ENCODE results near the gene OPCML. TPM values are rescaled to one million over a fixed set of nuclear protein-coding genes. Genes with fewer than 3 reads are reported as not detected.

OPCML gene
- total RNA-seq, 1 experiment from 2014 or later, result not detected

DNA sequence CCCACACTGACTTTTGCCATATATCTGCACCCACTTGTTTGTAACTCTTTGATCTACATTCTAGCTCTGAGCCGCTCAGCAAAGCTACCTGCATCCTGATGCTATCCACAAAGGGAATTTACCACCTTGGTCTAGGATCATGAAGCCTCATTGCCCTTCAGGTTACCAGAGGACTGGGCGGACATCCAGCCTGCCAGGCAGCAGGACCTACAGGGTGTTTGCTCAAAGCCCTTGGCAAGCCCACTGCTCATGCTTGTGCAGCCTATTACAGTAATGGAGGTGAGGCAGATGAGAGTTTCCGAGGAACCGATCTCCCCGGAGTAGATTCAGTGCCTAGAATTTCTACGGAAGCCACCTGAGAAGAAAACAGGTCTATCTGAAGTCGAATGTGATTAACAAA lies 417.2 kb downstream of the OPCML start:
- no peaks in the 10 kb centered on the region for H4K20me1 ChIP-seq (ENCODE audit: low read length)
- no peak for DNase-seq
- no peak overlapping the region for H3K9ac ChIP-seq (ENCODE audit: low read length)
- no peaks in the 10 kb centered on the region for H3K4me1 ChIP-seq (ENCODE audit: insufficient read depth, low read length)
- no peaks in the 10 kb centered on the region for H3K79me2 ChIP-seq (ENCODE audit: low read length)
- BruUV-seq (replicated peaks), result no TSS peak
- H3K27me3 ChIP-seq (ENCODE audit: low read length), result no peaks in the 10 kb centered on the region
- H3F3A ChIP-seq (ENCODE audit: low read length, unreplicated experiment), result no peaks in the 10 kb centered on the region
- H3K27ac ChIP-seq (ENCODE audit: low read length), result no peak overlapping the region
- intact Hi-C loops (cut with micrococcal nuclease), result no loop called here
- TF ChIP-seq, protein P1, sequence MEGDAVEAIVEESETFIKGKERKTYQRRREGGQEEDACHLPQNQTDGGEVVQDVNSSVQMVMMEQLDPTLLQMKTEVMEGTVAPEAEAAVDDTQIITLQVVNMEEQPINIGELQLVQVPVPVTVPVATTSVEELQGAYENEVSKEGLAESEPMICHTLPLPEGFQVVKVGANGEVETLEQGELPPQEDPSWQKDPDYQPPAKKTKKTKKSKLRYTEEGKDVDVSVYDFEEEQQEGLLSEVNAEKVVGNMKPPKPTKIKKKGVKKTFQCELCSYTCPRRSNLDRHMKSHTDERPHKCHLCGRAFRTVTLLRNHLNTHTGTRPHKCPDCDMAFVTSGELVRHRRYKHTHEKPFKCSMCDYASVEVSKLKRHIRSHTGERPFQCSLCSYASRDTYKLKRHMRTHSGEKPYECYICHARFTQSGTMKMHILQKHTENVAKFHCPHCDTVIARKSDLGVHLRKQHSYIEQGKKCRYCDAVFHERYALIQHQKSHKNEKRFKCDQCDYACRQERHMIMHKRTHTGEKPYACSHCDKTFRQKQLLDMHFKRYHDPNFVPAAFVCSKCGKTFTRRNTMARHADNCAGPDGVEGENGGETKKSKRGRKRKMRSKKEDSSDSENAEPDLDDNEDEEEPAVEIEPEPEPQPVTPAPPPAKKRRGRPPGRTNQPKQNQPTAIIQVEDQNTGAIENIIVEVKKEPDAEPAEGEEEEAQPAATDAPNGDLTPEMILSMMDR (conservative IDR thresholded peaks at IDR 0.05; ENCODE audit: low read depth, low read length), result no peak
- TF ChIP-seq EZH2phosphoT487 (IDR thresholded peaks at IDR 0.05; ENCODE audit: borderline replicate concordance, low read length), result no peak
- TF ChIP-seq EZH2 (IDR thresholded peaks at IDR 0.05; ENCODE audit: low read length, unreplicated experiment), result no peak
- CTCF ChIA-PET, result no interaction called here
- no peaks in the 10 kb centered on the region for H3K36me3 ChIP-seq (ENCODE audit: low read depth, low read length)
- ATAC-seq, result no peak
- H3K4me3 ChIP-seq (ENCODE audit: low read length), result no peak overlapping the region
- POLR2A ChIA-PET (ENCODE audit: unreplicated experiment), result no interaction called here
- peaks cover 19% of the 10 kb centered on the region; the same call in 1 of the 2 replicates for H3K9me3 ChIP-seq (ENCODE audit: low read length)
- H3K9me2 ChIP-seq (replicated peaks; ENCODE audit: low read length), result no peaks in the 10 kb centered on the region
- no peak overlapping the region for H2AFZ ChIP-seq (ENCODE audit: low read length)
- no peak overlapping the region for H3K4me2 ChIP-seq (ENCODE audit: low read length)

DNA sequence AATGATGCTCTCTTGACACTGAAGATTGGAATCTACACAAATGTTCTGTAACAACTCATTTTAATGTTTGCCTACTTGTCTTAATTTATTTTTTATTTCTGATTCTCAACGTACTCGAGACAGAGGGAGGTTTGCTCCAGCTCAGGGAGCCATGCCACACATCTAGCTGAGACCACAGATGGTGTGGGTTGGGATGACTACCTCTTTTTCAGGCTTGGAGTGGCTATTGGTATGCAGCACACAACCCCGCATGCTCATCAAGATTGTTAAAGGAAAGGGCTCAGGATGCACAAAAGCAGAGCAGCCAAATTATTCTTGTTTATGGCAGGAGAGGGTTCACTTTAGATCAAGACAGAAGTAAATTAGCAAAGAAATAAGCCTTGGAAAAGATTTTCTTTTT lies 424.5 kb downstream of the OPCML start:
- no peak overlapping the region for H3K27ac ChIP-seq (ENCODE audit: low read length)
- no peaks in the 10 kb centered on the region for H3K79me2 ChIP-seq (ENCODE audit: low read length)
- ATAC-seq (no peak), DNase-seq (no peak)
- POLR2A ChIA-PET (ENCODE audit: unreplicated experiment), result no interaction called here
- H3K4me2 ChIP-seq (ENCODE audit: low read length), result no peak overlapping the region
- H4K20me1 ChIP-seq (ENCODE audit: low read length), result no peaks in the 10 kb centered on the region
- H3K9me2 ChIP-seq (replicated peaks; ENCODE audit: low read length), result no peaks in the 10 kb centered on the region
- no peak overlapping the region for H3K4me3 ChIP-seq (ENCODE audit: low read length)
- H3K9ac ChIP-seq (ENCODE audit: low read length), result no peak overlapping the region
- no peaks in the 10 kb centered on the region for H3F3A ChIP-seq (ENCODE audit: low read length, unreplicated experiment)
- H3K4me1 ChIP-seq (ENCODE audit: insufficient read depth, low read length), result no peaks in the 10 kb centered on the region
- no peak overlapping the region for H2AFZ ChIP-seq (ENCODE audit: low read length)
- CTCF ChIA-PET, result no interaction called here
- no peaks in the 10 kb centered on the region for H3K36me3 ChIP-seq (ENCODE audit: low read depth, low read length)
- H3K27me3 ChIP-seq (ENCODE audit: low read length), result no peaks in the 10 kb centered on the region
- no TSS peak for BruUV-seq (replicated peaks)
- intact Hi-C loops (cut with micrococcal nuclease), result no loop called here
- H3K9me3 ChIP-seq (ENCODE audit: low read length), result peaks cover 16% of the 10 kb centered on the region; the same call in 1 of the 2 replicates
- TF ChIP-seq EZH2phosphoT487 (IDR thresholded peaks at IDR 0.05; ENCODE audit: borderline replicate concordance, low read length), result no peak
- TF ChIP-seq EZH2 (IDR thresholded peaks at IDR 0.05; ENCODE audit: low read length, unreplicated experiment), result no peak
- TF ChIP-seq, protein P1 (conservative IDR thresholded peaks at IDR 0.05; ENCODE audit: low read depth, low read length), result no peak

DNA sequence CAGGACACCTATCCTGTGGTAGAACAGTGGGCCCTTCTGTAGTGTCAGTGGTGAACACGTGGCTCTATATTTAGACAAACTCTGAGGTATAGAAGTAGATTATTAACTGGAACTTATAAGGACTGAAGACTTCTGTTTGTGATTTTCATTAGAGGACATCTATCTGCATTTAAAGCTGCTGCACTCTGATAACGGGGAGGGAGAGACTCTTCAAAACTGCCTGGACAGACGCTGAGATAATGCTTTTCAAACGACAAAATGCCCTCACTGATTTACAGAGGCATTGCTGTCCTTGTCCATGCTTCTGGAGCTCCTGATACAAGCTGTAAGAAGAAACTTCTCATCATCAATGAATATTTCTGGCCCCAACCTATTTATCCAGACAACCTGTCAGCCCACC lies 425.2 kb downstream of the OPCML start:
- POLR2A ChIA-PET (ENCODE audit: unreplicated experiment), result no interaction called here
- CTCF ChIA-PET, result no interaction called here
- no TSS peak for BruUV-seq (replicated peaks)

More for the DNA sequence above, 425.2 kb downstream of the OPCML start:
- no peak overlapping the region for H3K9ac ChIP-seq (ENCODE audit: low read length)
- H3K4me1 ChIP-seq (ENCODE audit: insufficient read depth, low read length), result no peaks in the 10 kb centered on the region
- no peak overlapping the region for H3K4me3 ChIP-seq (ENCODE audit: low read length)
- intact Hi-C loops (cut with micrococcal nuclease), result no loop called here
- ATAC-seq (no peak), DNase-seq (no peak)
- H3K79me2 ChIP-seq (ENCODE audit: low read length), result no peaks in the 10 kb centered on the region
- 0 out of 2 replicates have a peak, but pooled peaks cover 9% of the 10 kb centered on the region for H3K9me3 ChIP-seq (ENCODE audit: low read length)
- no peak overlapping the region for H2AFZ ChIP-seq (ENCODE audit: low read length)
- TF ChIP-seq, protein P1 (conservative IDR thresholded peaks at IDR 0.05; ENCODE audit: low read depth, low read length), result no peak
- TF ChIP-seq EZH2phosphoT487 (IDR thresholded peaks at IDR 0.05; ENCODE audit: borderline replicate concordance, low read length) (no peak), EZH2 (IDR thresholded peaks at IDR 0.05; ENCODE audit: low read length, unreplicated experiment) (no peak)
- no peak overlapping the region for H3K4me2 ChIP-seq (ENCODE audit: low read length)
- no peaks in the 10 kb centered on the region for H3K36me3 ChIP-seq (ENCODE audit: low read depth, low read length)
- H3K27ac ChIP-seq (ENCODE audit: low read length), result no peak overlapping the region
- H4K20me1 ChIP-seq (ENCODE audit: low read length), result no peaks in the 10 kb centered on the region
- H3K27me3 ChIP-seq (ENCODE audit: low read length), result no peaks in the 10 kb centered on the region
- no peaks in the 10 kb centered on the region for H3K9me2 ChIP-seq (replicated peaks; ENCODE audit: low read length)
- H3F3A ChIP-seq (ENCODE audit: low read length, unreplicated experiment), result no peaks in the 10 kb centered on the region

All from PC-3 (cell line).